Activated CD4-positive, alpha-beta memory T cell treated with anti-CD3 and anti-CD28 coated beads for 36 hours (primary cell): ENCODE measurements around the gene CCDC183. TPM values are rescaled to one million over a fixed set of nuclear protein-coding genes. Genes with fewer than 3 reads are reported as not detected.

Source experiments
- microRNA-seq: library from miRNA; unstranded; fragments of <30 nt; microRNA quantifications from one replicate; pipeline ENCODE4 v1.2.0, GENCODE V29; 2022; ENCODE audit warnings: borderline number of aligned reads, borderline microRNAs expressed, borderline replicate concordance
- total RNA-seq, 2 experiments: library from RNA; stranded (reverse); gene quantifications; one replicate each; pipeline ENCODE4 v1.2.3, GENCODE V29; 2021

The CCDC183 gene
- total RNA-seq, 2 experiments from 2014 or later, result 0.21 to 0.36 TPM

Small RNA genes within 50 kb of the gene (microRNA-seq; reads per million reads assigned to microRNA genes)
- gene MIR4292, result not detected
- gene MIR6722, result not detected

Other genes starting within 250 kb of the CCDC183 start
- gene EGFL7, start 133.4 kb upstream of the CCDC183 start, total RNA-seq, result under 1 TPM; 0.90 to 0.93 TPM
- 10 to 100 TPM; 16.3 to 16.8 TPM for gene AGPAT2, start 108.9 kb upstream of the CCDC183 start, total RNA-seq
- not detected for gene DIPK1B, start 83.8 kb upstream of the CCDC183 start, total RNA-seq
- 1 to 10 TPM; 1.2 to 1.5 TPM for gene LCN10, start 53.4 kb upstream of the CCDC183 start, total RNA-seq
- gene LCN6, start 47.8 kb upstream of the CCDC183 start, total RNA-seq, result not detected
- gene LCN8, start 38.1 kb upstream of the CCDC183 start, total RNA-seq, result not detected
- gene LCN15, start 31.8 kb upstream of the CCDC183 start, total RNA-seq, result not detected
- gene TMEM141, start 5.0 kb upstream of the CCDC183 start, total RNA-seq, result 10 to 100 TPM; 42.3 to 45.2 TPM
- 10 to 100 TPM; 83.4 to 85.3 TPM for gene RABL6, start 11.6 kb downstream of the CCDC183 start, total RNA-seq
- gene AJM1, start 46.1 kb downstream of the CCDC183 start, total RNA-seq, result 1 to 10 TPM; 3.8 to 4.2 TPM
- gene PHPT1, start 53.1 kb downstream of the CCDC183 start, total RNA-seq, result 10 to 100 TPM; 92.2 to 95.5 TPM
- gene MAMDC4, start 56.0 kb downstream of the CCDC183 start, total RNA-seq, result 10 to 100 TPM; 13.0 to 14.3 TPM
- gene EDF1, start 70.0 kb downstream of the CCDC183 start, total RNA-seq, result 100 to 1,000 TPM; 302 to 311 TPM
- 10 to 100 TPM; 40.0 to 41.4 TPM for gene TRAF2, start 90.2 kb downstream of the CCDC183 start, total RNA-seq
- 10 to 100 TPM; 66.8 to 69.4 TPM for gene FBXW5, start 148.4 kb downstream of the CCDC183 start, total RNA-seq
- under 1 TPM; 0.90 to 0.94 TPM for gene C8G, start 148.9 kb downstream of the CCDC183 start, total RNA-seq
- gene LCN12, start 155.9 kb downstream of the CCDC183 start, total RNA-seq, result 1 to 10 TPM; 1.6 to 2.1 TPM
- gene PTGDS, start 181.2 kb downstream of the CCDC183 start, total RNA-seq, result not detected
- gene LCNL1, start 186.7 kb downstream of the CCDC183 start, total RNA-seq, result not detected
- 10 to 100 TPM; 71.0 to 71.2 TPM for gene PAXX, start 196.1 kb downstream of the CCDC183 start, total RNA-seq
- under 1 TPM; 0.43 to 0.61 TPM for gene CLIC3, start 200.2 kb downstream of the CCDC183 start, total RNA-seq
- gene ABCA2, start 231.9 kb downstream of the CCDC183 start, total RNA-seq, result 10 to 100 TPM; 22.1 to 22.9 TPM
- 1 to 10 TPM in 1 of 2 experiments, under 1 TPM in 1; 0.85 to 1.3 TPM for gene FUT7, start 235.8 kb downstream of the CCDC183 start, total RNA-seq
- 10 to 100 TPM; 36.0 to 42.6 TPM for gene NPDC1, start 249.8 kb downstream of the CCDC183 start, total RNA-seq